Measurements from ENCODE around the gene RSRC2.

The RSRC2 gene

DNA sequence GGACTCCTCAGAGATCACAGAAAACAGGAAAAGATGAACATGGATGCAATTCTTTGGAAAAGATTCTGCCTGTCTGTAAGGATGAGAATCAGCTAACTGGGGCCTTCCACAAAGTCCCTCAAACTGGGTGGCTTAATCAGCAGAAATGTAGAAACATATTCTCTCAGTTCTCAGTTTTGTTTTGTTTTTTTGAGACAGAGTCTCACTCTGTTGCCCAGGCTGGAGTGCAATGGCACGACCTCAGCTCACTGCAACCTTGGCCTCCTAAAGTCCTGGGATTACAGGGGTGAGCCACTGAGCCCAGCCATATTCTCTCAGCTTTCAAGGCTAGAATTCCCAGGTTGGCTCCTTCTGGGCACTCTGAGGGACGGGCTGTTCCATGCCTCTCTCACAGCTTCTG lies 66.1 kb downstream of the RSRC2 start:
- TF ChIP-seq CTCF (IDR thresholded peaks at IDR 0.05), result no peak

- TF ChIP-seq CTCF (IDR thresholded peaks at IDR 0.05), result no peak
Measured at GRCh38 chr12:122460061-122460460, 66.7 kb downstream of the RSRC2 start.

DNA sequence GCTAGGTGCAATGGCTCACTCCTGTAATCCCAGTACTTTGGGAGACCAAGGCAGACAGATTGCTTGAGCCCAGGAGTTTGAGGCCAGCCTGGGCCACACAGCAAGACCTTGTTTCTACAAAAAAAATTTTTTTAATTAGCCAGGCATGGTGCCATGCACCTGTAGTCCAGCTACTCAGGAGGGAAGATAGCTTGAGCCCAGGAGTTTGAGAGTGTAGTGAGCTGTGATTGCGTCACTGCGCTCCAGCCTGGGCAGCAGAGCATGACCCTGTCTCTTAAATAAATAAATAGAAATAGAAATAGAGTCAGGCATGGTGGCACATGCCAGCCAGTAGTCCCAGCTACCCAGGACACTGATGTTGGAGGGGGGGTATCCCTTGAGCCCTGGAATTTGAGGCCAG lies 67.5 kb downstream of the RSRC2 start:
- TF ChIP-seq CTCF (IDR thresholded peaks at IDR 0.05), result no peak

DNA sequence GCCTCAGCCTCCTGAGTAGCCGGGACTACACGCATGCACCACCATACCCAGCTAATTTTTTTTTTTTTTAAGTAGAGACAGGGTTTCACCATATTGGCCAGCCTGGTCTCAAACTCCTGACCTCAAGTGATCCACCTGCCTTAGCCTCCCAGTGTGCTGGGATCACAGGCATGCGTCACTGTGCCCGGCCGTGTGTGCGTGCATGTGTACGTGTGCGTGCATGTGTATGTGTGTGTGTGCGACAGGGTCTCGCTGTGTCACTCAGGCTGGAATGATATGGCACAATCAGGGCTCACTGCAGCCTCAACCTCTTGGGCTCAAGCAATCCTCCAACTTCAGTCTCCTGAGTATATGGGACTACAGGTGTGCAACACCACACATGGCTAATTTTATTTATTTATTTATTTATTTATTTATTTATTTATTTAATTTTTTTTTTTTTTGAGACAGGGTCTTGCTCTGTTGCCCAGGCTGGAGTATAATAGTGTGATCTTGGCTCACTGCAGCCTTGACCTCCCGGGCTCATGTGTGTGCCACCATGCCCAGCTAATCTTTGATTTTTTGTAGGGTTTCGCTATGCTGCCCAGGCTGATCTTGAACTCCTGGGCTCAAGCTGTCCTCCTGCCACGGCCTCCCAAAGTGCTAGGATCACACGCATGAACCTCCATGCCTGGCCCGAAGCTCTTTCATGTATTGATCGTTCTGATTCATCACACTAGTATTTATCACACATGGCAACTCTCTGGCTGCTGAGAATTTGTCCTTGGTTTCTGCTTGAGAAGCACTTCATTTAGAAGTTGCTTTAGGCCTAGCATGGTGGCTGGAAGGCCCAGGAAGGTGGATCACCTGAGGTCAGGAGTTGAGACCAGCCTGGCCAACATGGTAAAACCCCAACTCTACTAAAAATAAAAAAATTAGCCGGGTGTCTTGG lies 68.4 kb downstream of the RSRC2 start:
- no peak for TF ChIP-seq CTCF (IDR thresholded peaks at IDR 0.05)

- no peak for TF ChIP-seq CTCF (IDR thresholded peaks at IDR 0.05)
Measured at GRCh38 chr12:122457627-122458026, 69.1 kb downstream of the RSRC2 start.

GRCh38 chr12:122454739-122455138 lies 72.0 kb downstream of the RSRC2 start:
- no peak for TF ChIP-seq CTCF (IDR thresholded peaks at IDR 0.05)

DNA sequence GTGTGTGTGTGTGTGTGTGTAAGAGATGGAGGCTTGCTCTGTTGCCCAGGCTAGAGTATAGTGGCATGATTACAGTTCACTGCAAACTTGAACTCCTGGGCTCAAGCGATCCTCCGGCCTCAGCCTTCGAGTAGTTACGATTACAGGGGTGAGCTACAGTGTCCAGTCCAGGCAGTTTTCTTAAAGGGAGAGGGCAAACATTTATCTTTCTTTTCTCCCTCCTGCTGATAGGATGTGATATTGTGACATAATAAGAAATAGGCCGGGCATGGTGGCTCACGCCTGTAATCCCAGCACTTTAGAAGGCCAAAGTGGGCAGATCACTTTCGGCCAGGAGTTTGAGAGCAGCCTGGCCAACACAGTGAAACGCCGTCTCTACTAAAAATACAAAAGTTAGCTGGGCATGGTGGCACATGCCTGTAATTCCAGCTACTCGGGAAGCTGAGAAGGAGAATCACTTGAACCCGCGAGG lies 72.5 kb downstream of the RSRC2 start:
- no peak for TF ChIP-seq CTCF (IDR thresholded peaks at IDR 0.05)
